ENCODE measurements around the gene ASCL5.

- TF ChIP-seq CTCF (IDR thresholded peaks at IDR 0.05) (no peak), POLR2A (IDR thresholded peaks at IDR 0.05) (no peak)
Observed at GRCh38 chr1:201115390-201115937, 11.5 kb downstream of the ASCL5 start.
